Fibroblast of gingiva (primary cell): ENCODE data around the gene NIN.
"Not testable (repeated sequence)": the region's sequence is repeated elsewhere in the genome, so short reads cannot be mapped to it uniquely, and the experiment has no call there.

Source experiments
- DNase-seq: peaks from one replicate; pipeline ENCODE4 v3.0.0-alpha.2; 2011; ENCODE audit warnings: low read depth

The NIN gene

GRCh38 chr14:50820786-50821509, 10.0 kb downstream of the NIN start:
- DNase-seq: no peak

GRCh38 chr14:50819303-50819702, 11.7 kb downstream of the NIN start:
- not testable (repeated sequence) for DNase-seq

DNA sequence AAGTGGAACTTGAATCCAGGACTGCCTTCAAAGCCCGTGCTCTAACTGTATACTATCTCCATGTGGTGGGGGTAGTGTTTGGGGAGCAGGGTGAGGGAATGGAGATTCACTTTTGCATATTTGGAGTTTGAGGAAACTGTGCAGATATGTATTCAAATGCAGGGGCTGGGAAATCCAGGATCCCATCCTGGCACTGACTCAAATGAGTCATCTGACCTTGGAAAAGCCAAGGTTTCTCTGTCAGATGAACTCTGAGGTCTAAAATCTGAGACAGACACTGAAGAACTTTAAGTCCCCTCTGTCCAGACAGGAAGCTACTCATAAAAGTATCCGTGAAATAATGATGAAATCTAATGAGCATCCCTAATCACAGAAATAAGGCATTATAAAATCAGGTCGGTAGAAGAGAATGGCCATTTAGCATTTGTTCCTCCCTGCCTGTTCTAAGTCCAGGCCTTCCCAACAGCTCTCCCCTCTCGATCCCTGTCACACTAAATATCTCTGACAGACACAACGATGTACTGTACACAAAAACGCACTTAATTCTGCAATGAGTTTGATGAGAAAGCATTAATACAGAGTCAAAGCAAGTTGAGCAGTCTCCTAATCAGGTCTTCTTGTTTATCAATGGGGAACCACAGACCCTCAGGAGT, 14.4 kb downstream of the NIN start:
- no peak for DNase-seq

DNA sequence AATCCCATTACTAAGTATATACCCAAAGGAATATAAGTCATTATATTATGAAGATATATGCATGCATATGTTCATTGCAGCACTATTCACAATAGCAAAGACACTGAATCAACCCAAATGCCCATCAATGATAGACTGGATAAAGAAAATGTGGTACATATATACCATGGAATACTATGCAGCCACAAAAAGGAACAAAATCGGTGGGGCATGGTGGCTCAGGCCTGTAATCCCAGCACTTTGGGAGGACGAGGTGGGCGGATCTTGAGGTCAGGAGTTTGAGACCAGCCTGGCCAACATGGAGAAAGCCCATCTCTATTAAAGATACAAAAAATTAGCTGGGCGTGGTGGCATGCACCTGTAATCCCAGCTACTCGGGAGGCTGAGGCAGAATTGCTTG, 15.4 kb downstream of the NIN start:
- DNase-seq: not testable (repeated sequence)

DNA sequence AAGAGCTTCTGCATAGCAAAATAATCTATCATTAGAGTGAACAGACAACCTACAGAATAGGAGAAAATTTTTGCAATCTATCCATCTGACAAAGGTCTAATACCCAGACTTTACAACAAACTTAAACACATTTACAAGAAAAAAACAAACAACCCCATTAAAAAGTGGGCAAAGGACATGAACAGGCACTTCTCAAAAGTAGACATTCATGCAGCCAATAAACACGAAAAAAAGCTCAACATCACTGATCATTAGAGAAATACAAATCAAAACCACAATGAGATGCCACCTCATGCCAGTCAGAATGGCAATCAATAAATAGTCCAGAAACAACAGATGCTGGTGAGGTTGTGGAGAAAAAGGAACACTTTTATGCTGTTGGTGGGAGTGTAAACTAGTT, 15.9 kb downstream of the NIN start:
- DNase-seq: not testable (repeated sequence)

GRCh38 chr14:50814161-50814560, 16.8 kb downstream of the NIN start:
- no peak for DNase-seq

DNA sequence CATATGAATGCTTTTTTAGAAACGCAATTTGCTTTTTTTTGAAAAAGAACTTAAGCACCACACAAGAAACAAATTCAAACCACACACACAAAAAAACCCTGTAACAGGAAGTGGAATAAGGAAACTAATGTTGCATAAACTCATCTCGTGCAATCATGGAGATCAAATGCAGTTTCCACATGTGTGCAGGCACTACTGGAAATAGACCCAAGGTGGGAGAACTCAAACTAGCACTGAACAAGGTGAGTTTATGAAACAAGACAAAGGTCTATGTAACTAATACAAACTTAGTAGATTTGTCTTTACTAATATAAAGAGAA, 17.5 kb downstream of the NIN start:
- DNase-seq: peak; percentile 45

GRCh38 chr14:50812856-50813543, 18.0 kb downstream of the NIN start:
- DNase-seq: no peak

DNA sequence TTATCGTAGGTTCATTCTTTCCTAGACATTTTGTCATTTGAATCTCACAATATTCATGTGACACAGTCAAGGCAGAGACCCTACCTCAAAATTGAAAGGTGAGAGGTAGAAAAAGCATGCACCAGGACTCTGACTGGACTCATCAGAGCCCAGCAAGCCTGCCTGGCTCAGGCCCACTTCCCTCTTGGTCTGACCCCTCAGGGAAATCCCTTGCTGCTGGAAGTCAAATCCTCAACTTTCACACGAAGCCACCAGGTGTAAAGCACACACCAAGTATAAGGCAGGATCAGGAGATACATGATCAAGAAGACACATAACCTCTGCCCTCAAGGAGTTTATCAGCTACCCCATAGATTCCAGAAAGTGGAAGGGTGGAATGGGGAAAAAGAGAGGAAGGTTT, 18.8 kb downstream of the NIN start:
- DNase-seq: no peak

DNA sequence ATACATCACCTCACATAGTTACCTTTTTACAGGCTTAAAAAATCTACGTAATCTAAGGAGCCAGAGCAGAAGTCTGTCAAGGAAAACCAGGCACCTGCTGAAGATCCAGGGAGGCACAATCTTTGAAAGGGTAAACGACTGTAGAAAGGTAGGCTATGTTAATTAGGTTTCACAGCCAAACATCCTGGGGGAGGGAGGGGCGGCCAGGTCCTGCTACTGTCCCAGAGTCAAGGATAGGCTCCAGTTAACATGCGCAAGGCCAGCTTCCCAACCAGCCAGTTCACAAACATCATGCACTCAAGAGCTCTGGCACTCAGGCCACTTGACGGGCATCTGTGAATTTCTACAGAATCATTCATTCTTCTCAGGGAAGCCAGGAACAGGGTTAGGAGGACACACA, 22.9 kb downstream of the NIN start:
- DNase-seq: no peak

DNA sequence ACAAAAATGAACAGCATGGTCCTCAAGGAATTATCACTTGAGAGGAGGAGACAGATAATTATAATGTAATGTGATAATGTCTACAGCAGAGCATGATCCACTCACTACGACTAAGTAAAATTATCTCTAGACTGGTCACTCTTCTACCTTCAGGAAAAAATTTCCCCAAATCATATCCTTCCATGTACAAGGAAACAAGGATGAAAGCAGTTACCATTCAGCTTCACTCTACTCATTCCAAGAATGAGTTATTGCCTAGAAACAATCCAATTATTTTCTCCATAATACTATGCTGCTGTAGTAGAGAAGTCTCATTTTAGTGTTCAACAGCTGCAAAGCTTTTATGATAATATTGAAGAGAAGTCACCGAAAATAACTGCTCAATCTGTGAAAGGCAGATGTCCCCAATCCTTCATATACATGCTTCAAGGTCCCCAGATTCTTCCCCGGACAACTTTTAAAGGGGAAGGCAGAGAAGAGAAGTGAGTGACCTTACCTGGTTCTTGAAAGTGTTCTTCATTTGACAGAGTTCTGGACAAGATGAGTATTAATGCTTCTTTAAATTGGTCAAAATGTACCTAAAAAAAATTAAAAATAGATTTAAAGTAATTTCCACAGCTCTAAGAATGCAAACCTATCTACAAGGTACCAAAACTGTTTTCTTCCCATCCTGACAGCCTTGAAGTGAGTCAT, 24.6 kb downstream of the NIN start:
- DNase-seq: peak; percentile 5

GRCh38 chr14:50805396-50805795, 25.6 kb downstream of the NIN start:
- DNase-seq: no peak

DNA sequence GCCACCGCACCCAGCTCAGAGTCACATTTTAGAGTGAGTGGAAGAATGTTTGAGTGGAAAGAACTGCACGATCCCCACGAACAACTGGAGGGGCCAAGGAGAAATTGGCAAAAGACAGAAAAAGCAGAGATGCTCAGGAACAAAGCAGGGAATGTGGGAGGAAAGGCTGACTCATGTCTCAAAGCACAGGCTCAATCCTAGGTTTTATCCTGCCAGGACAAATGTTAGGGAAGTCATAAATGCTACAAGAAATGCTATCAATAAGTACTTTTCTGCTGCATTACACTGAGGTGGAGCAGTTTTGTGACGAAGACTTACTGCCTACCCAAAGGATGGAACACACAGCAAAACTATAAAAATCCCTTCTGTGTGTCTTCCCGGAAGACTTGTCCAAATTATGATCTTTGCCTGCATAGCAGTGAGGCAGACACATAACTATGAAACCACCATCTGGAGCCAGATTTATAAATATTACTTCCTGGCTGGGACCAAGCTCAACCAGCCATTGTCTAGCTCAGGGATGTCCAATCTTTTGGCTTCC, 26.7 kb downstream of the NIN start:
- DNase-seq: peak; percentile 41

DNA sequence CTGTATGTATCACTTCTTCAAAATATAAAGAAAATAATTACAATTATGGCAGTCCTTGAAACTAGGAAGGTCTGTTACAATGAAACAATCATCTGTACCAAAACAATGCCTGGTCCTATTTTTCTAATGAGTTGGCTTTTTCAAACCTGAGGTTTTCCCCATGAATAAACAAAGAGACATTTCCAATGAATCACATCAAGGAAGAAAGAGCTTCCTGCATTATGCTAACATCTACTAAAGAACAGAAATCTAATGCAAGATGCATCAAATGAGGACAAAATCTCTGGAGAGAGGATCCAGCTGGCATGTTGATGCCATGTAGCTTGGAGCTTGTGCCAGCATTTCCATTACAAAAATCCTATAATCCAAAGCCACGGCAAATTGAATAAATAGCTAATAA, 29.3 kb downstream of the NIN start:
- DNase-seq: peak; percentile 27

DNA sequence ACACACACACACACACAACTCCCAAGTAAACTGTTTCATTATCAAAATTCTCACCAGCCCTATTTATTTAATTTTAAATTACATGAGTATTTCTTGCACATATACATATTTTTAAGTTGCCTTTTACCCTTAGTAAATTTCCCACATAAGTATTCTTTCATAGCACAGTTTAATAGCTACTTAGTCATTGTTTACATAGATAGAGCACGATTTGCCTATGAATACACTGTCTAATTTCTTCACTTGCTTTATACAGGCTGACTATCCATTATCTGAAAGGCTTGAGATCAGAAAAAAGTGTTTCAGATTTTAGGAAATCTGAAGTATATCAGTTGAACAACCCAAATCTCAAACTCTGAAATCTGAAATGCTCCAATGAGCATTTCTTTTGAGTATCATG, 30.9 kb downstream of the NIN start:
- DNase-seq: peak; percentile 11

GRCh38 chr14:50798048-50798421, 32.9 kb downstream of the NIN start:
- no peak for DNase-seq

DNA sequence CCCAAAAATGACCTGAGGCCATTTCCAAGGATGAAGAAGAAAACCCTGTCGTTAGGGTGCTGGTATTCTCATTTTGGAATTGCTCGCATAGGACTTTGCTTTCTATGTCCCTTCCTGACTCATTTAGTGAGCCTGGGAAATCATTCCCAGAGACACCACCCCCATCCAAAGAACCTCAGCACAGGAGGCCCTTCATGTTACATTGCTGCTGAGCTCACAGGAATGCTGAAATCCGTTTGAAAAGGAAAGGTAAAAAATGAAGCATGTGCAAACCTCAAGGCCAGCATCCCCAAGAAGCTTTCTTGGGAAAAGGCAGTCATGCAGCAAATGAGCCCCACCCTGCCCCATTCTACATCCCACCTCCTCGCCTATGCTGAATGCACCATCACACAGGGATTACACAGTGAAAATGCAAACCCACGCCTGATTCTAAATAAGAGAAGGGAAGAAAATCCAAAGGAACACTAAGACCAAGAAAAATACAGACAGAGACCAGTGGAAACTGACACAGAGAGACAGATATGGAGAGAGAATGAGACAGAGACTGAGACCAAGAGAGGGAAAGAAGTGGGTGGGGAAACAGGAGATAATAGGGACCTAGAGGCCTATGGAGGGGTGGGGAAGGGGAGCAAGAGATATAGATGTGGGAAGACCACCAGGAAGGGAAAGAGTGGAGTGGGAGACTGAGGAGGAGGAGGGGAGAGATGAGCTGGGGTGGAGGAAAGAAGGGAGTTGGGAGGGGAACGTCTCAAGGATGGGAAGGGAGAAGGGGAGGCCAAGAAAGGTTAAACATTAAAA, 33.5 kb downstream of the NIN start:
- no peak for DNase-seq

DNA sequence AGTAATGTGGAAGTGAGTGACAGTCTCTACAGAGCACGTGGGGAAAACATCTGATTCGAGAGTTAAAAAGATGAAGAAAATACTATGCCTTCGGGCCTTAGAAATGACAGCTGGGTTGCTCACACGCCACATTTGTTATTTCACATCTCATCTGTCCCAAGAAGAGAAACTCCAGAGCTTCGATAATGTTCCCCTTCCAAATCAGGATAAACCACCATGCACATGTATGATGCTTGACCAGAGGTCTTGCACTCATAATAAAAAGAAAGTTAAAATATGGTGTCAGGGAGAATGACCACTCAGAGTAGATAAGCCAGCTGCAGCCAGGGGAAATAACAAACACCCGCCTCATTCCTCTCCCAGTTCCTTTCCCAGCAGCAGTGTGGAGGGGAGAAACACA, 34.6 kb downstream of the NIN start:
- no peak for DNase-seq

DNA sequence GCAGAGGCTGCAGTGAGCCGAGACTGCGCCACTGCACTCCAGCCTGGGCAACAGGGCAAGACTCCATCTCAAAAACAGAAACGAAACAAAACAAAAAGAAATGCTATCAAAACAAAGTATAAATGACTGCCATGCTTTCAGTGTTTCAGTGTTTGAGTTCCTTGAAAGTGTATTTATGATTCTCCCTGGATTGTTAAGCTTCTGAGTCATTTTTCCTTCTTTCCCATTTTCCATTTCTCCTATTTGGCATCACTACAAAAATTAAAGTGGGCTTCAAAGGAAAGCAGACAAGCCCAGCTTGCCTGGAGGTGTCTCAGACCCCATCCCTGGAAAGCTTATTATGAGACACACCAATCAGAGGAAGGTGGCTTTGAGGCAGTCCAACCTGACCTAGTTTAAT, 35.1 kb downstream of the NIN start:
- no peak for DNase-seq

- DNase-seq: no peak
Measured at GRCh38 chr14:50795142-50795541, 35.8 kb downstream of the NIN start.

GRCh38 chr14:50794068-50794645, 36.8 kb downstream of the NIN start:
- DNase-seq: no peak
